ENCODE data around the gene NUDT4B.
"Not testable (repeated sequence)": the region's sequence is repeated elsewhere in the genome, so short reads cannot be mapped to it uniquely, and the experiment has no call there.

Gene NUDT4B

GRCh38 chr1:148748563-148749334 lies at the start of gene NUDT4B:
Gene NUDT4B (plus strand): TSS chr1:148748774. CDS start chr1:148748953, 179 bp downstream.
- H3K36me3 Mint-ChIP-seq (ENCODE audit: low read depth); H3K27ac Mint-ChIP-seq; H3K9me3 Mint-ChIP-seq; H3K4me1 Mint-ChIP-seq (ENCODE audit: low read depth); H3K27me3 Mint-ChIP-seq (ENCODE audit: low read depth); H3K4me3 Mint-ChIP-seq: not testable (repeated sequence)

- not testable (repeated sequence) for H3K27ac Mint-ChIP-seq; H3K4me3 Mint-ChIP-seq; H3K9me3 Mint-ChIP-seq; H3K36me3 Mint-ChIP-seq (ENCODE audit: low read depth); H3K4me1 Mint-ChIP-seq (ENCODE audit: low read depth); H3K27me3 Mint-ChIP-seq (ENCODE audit: low read depth)
Observed at GRCh38 chr1:148699357-148699756, 49.2 kb upstream of the NUDT4B start.

GRCh38 chr1:148702242-148702641 lies 46.3 kb upstream of the NUDT4B start:
- not testable (repeated sequence) for H3K27ac Mint-ChIP-seq; H3K36me3 Mint-ChIP-seq (ENCODE audit: low read depth); H3K4me3 Mint-ChIP-seq; H3K27me3 Mint-ChIP-seq (ENCODE audit: low read depth); H3K4me1 Mint-ChIP-seq (ENCODE audit: low read depth); H3K9me3 Mint-ChIP-seq

- not testable (repeated sequence) for H3K9me3 Mint-ChIP-seq; H3K4me1 Mint-ChIP-seq (ENCODE audit: low read depth)
Observed at GRCh38 chr1:148703973-148704591, 44.5 kb upstream of the NUDT4B start.

GRCh38 chr1:148705316-148705948 lies 43.1 kb upstream of the NUDT4B start:
- H3K36me3 Mint-ChIP-seq (ENCODE audit: low read depth); H3K27ac Mint-ChIP-seq; H3K4me1 Mint-ChIP-seq (ENCODE audit: low read depth); H3K27me3 Mint-ChIP-seq (ENCODE audit: low read depth); H3K4me3 Mint-ChIP-seq; H3K9me3 Mint-ChIP-seq: not testable (repeated sequence)

More at GRCh38 chr1:148703973-148704591, 44.5 kb upstream of the NUDT4B start:
- H3K36me3 Mint-ChIP-seq (ENCODE audit: low read depth); H3K4me3 Mint-ChIP-seq; H3K27ac Mint-ChIP-seq; H3K27me3 Mint-ChIP-seq (ENCODE audit: low read depth): not testable (repeated sequence)

GRCh38 chr1:148708779-148709333 lies 39.7 kb upstream of the NUDT4B start:
- not testable (repeated sequence) for H3K4me3 Mint-ChIP-seq; H3K36me3 Mint-ChIP-seq (ENCODE audit: low read depth); H3K27ac Mint-ChIP-seq; H3K9me3 Mint-ChIP-seq; H3K27me3 Mint-ChIP-seq (ENCODE audit: low read depth); H3K4me1 Mint-ChIP-seq (ENCODE audit: low read depth)

GRCh38 chr1:148710772-148711523 lies 37.6 kb upstream of the NUDT4B start:
- H3K4me3 Mint-ChIP-seq; H3K27ac Mint-ChIP-seq; H3K27me3 Mint-ChIP-seq (ENCODE audit: low read depth); H3K36me3 Mint-ChIP-seq (ENCODE audit: low read depth); H3K4me1 Mint-ChIP-seq (ENCODE audit: low read depth); H3K9me3 Mint-ChIP-seq: not testable (repeated sequence)

- not testable (repeated sequence) for H3K27me3 Mint-ChIP-seq (ENCODE audit: low read depth); H3K4me1 Mint-ChIP-seq (ENCODE audit: low read depth); H3K27ac Mint-ChIP-seq; H3K9me3 Mint-ChIP-seq; H3K36me3 Mint-ChIP-seq (ENCODE audit: low read depth); H3K4me3 Mint-ChIP-seq
Observed at GRCh38 chr1:148712353-148712752, 36.2 kb upstream of the NUDT4B start.

- H3K36me3 Mint-ChIP-seq (ENCODE audit: low read depth); H3K9me3 Mint-ChIP-seq; H3K27me3 Mint-ChIP-seq (ENCODE audit: low read depth): not testable (repeated sequence)
Observed at GRCh38 chr1:148715518-148715917, 33.1 kb upstream of the NUDT4B start.

GRCh38 chr1:148716966-148717520 lies 31.5 kb upstream of the NUDT4B start:
- not testable (repeated sequence) for H3K27me3 Mint-ChIP-seq (ENCODE audit: low read depth); H3K27ac Mint-ChIP-seq; H3K4me1 Mint-ChIP-seq (ENCODE audit: low read depth); H3K9me3 Mint-ChIP-seq; H3K4me3 Mint-ChIP-seq; H3K36me3 Mint-ChIP-seq (ENCODE audit: low read depth)

More at GRCh38 chr1:148715518-148715917, 33.1 kb upstream of the NUDT4B start:
- H3K27ac Mint-ChIP-seq; H3K4me1 Mint-ChIP-seq (ENCODE audit: low read depth); H3K4me3 Mint-ChIP-seq: not testable (repeated sequence)

GRCh38 chr1:148720918-148721317 lies 27.7 kb upstream of the NUDT4B start:
- not testable (repeated sequence) for H3K36me3 Mint-ChIP-seq (ENCODE audit: low read depth); H3K9me3 Mint-ChIP-seq; H3K27me3 Mint-ChIP-seq (ENCODE audit: low read depth)

GRCh38 chr1:148722758-148723157 lies 25.8 kb upstream of the NUDT4B start:
- not testable (repeated sequence) for H3K4me1 Mint-ChIP-seq (ENCODE audit: low read depth); H3K27ac Mint-ChIP-seq; H3K36me3 Mint-ChIP-seq (ENCODE audit: low read depth); H3K9me3 Mint-ChIP-seq; H3K4me3 Mint-ChIP-seq; H3K27me3 Mint-ChIP-seq (ENCODE audit: low read depth)

More at GRCh38 chr1:148720918-148721317, 27.7 kb upstream of the NUDT4B start:
- H3K4me3 Mint-ChIP-seq; H3K27ac Mint-ChIP-seq; H3K4me1 Mint-ChIP-seq (ENCODE audit: low read depth): not testable (repeated sequence)

- not testable (repeated sequence) for H3K27me3 Mint-ChIP-seq (ENCODE audit: low read depth); H3K4me1 Mint-ChIP-seq (ENCODE audit: low read depth); H3K4me3 Mint-ChIP-seq; H3K27ac Mint-ChIP-seq; H3K9me3 Mint-ChIP-seq; H3K36me3 Mint-ChIP-seq (ENCODE audit: low read depth)
Observed at GRCh38 chr1:148723515-148723914, 25.1 kb upstream of the NUDT4B start.

- not testable (repeated sequence) for H3K4me3 Mint-ChIP-seq; H3K9me3 Mint-ChIP-seq; H3K27me3 Mint-ChIP-seq (ENCODE audit: low read depth); H3K36me3 Mint-ChIP-seq (ENCODE audit: low read depth); H3K4me1 Mint-ChIP-seq (ENCODE audit: low read depth); H3K27ac Mint-ChIP-seq
Observed at GRCh38 chr1:148724872-148725271, 23.7 kb upstream of the NUDT4B start.

All from T-helper 1 cell treated with Interleukin-12 subunit alpha and Interleukin-12 subunit beta and Interleukin-4 antibody, amounts not matched to agents 30 μg/mL and 1 μg/mL, for 36 hours (primary cell).